Measurements from ENCODE around the gene WDR88.

- no peak for TF ChIP-seq CTCF (IDR thresholded peaks at IDR 0.05; ENCODE audit: low read depth, low read length, poor library complexity, severe bottlenecking)
- no peak for TF ChIP-seq EZH2phosphoT487 (IDR thresholded peaks at IDR 0.05; ENCODE audit: borderline replicate concordance, low read length)
Measured at GRCh38 chr19:33134571-33135041, 2.7 kb downstream of the WDR88 start.

Measured in DOHH2 (cell line).